HepG2 (cell line): ENCODE results near the gene C20orf141.
"Not testable (repeated sequence)": the region's sequence is repeated elsewhere in the genome, so short reads cannot be mapped to it uniquely, and the experiment has no call there.

Source experiments
- CCAR2 ChIP-seq: fragments of 200-400 bp; formaldehyde crosslinking; optimal IDR thresholded peaks from 2 replicates; pipeline ENCODE3; 2018; ENCODE audit warnings: low read depth, mild to moderate bottlenecking, low read length, moderate library complexity
- CREB3 ChIP-seq: sonication (generic); formaldehyde crosslinking; IDR thresholded peaks from 2 replicates; pipeline ENCODE4 v1.5.0; 2020; ENCODE audit warnings: missing genetic modification reagents
- CTCF ChIP-seq: sonication (generic); formaldehyde crosslinking; IDR thresholded peaks from 2 replicates; pipeline ENCODE4 v1.5.0; 2020; ENCODE audit warnings: mild to moderate bottlenecking, missing genetic modification reagents, moderate library complexity
- EED ChIP-seq: sonication (generic); formaldehyde crosslinking; IDR thresholded peaks from 2 replicates; pipeline ENCODE4 v1.5.0; 2020; ENCODE audit warnings: mild to moderate bottlenecking, missing genetic modification reagents
- EP300 ChIP-seq, 3 experiments: sonication (generic) in 1 of 3; formaldehyde crosslinking in 1 of 3; IDR thresholded peaks; 2 replicates each; pipeline versions ENCODE4 v1.5.1 to v1.6.1; 2011 to 2020; ENCODE audit warnings: low read depth in 2 of 3, low read length in 2 of 3, borderline replicate concordance in 1 of 3, improper control_type of control experiment in 1 of 3, mild to moderate bottlenecking in 1 of 3, missing genetic modification reagents in 1 of 3, moderate library complexity in 1 of 3
- JUNB ChIP-seq: sonication (generic); formaldehyde crosslinking; IDR thresholded peaks from 2 replicates; pipeline ENCODE4 v1.8.0; 2022; ENCODE audit warnings: missing genetic modification reagents, mild to moderate bottlenecking, borderline replicate concordance
- KDM3A ChIP-seq: IDR thresholded peaks from 2 replicates; pipeline ENCODE4 v1.6.1; 2018; ENCODE audit warnings: low read depth, missing compliant biosample characterization
- RARA ChIP-seq: IDR thresholded peaks from 2 replicates; pipeline ENCODE4 v1.6.1; 2016; ENCODE audit warnings: missing genetic modification reagents, missing compliant biosample characterization
- THAP9 ChIP-seq: sonication (generic); formaldehyde crosslinking; IDR thresholded peaks from 2 replicates; pipeline ENCODE4; 2020; ENCODE audit warnings: missing genetic modification reagents, mild to moderate bottlenecking, borderline replicate concordance
- UBTF ChIP-seq: sonication (generic); formaldehyde crosslinking; IDR thresholded peaks from 2 replicates; pipeline ENCODE4 v1.4.0; 2020; ENCODE audit warnings: mild to moderate bottlenecking, missing genetic modification reagents
- YEATS4 ChIP-seq: sonication (generic); formaldehyde crosslinking; IDR thresholded peaks from 2 replicates; pipeline ENCODE4 v1.4.0; 2020; ENCODE audit warnings: missing genetic modification reagents, borderline replicate concordance
- ZNF451 ChIP-seq: sonication (generic); formaldehyde crosslinking; IDR thresholded peaks from 2 replicates; pipeline ENCODE4 v1.5.0; 2020; ENCODE audit warnings: mild to moderate bottlenecking, missing genetic modification reagents
- ZNF513 ChIP-seq: sonication (generic); formaldehyde crosslinking; conservative IDR thresholded peaks from 2 replicates; pipeline ENCODE4 v1.5.0; 2020; ENCODE audit warnings: missing genetic modification reagents
- ZUFSP ChIP-seq: sonication (generic); formaldehyde crosslinking; IDR thresholded peaks from 2 replicates; pipeline ENCODE4 v1.9.0; 2021; ENCODE audit warnings: missing genetic modification reagents, mild to moderate bottlenecking, borderline replicate concordance

- TF ChIP-seq UBTF (CRISPR knock-in tag); CCAR2; CREB3 (CRISPR knock-in tag); ZNF451 (CRISPR knock-in tag); THAP9 (CRISPR knock-in tag); EP300 (IDR thresholded peaks at IDR 0.05; ENCODE audit: low read depth in 2 of 2, low read length in 2 of 2); EP300 (CRISPR knock-in tag; IDR thresholded peaks at IDR 0.05; ENCODE audit: borderline replicate concordance); ZNF513 (CRISPR knock-in tag); RARA; KDM3A (CRISPR knock-in tag); CTCF (CRISPR knock-in tag); ZUFSP (CRISPR knock-in tag); YEATS4 (CRISPR knock-in tag); EED (CRISPR knock-in tag); JUNB: not testable (repeated sequence)
Observed at GRCh38 chr20:2807929-2808328, 6.9 kb upstream of the C20orf141 start.
